HEK293 (cell line): ENCODE data around the gene ARHGAP33.

Source experiments
- ZNF585B ChIP-seq: fragments of 450-650 bp; formaldehyde crosslinking; IDR thresholded peaks from 2 replicates; pipeline ENCODE4 v1.5.1; 2016; ENCODE audit warnings: missing biosample characterization, missing genetic modification characterization
- ZNF776 ChIP-seq: fragments of 450-650 bp; formaldehyde crosslinking; IDR thresholded peaks from 2 replicates; pipeline ENCODE4 v1.5.0; 2017; ENCODE audit warnings: missing biosample characterization, missing genetic modification characterization, borderline replicate concordance
- TF ChIP-seq, protein P1 (sequence below): fragments of 450-650 bp; formaldehyde crosslinking; IDR thresholded peaks from 2 replicates; pipeline ENCODE4 v1.5.1; 2016; ENCODE audit warnings: missing biosample characterization, missing genetic modification characterization
- TF ChIP-seq, protein P2 (sequence below): sonication (generic); formaldehyde crosslinking; IDR thresholded peaks from 2 replicates; pipeline ENCODE4 v1.8.1; 2022; ENCODE audit warnings: mild to moderate bottlenecking, moderate library complexity, missing genetic modification reagents

GRCh38 chr19:35777961-35778360 lies 2.6 kb downstream of the ARHGAP33 start:
- no peak for TF ChIP-seq ZNF585B (tag by site-specific recombination)
- TF ChIP-seq, protein P1, sequence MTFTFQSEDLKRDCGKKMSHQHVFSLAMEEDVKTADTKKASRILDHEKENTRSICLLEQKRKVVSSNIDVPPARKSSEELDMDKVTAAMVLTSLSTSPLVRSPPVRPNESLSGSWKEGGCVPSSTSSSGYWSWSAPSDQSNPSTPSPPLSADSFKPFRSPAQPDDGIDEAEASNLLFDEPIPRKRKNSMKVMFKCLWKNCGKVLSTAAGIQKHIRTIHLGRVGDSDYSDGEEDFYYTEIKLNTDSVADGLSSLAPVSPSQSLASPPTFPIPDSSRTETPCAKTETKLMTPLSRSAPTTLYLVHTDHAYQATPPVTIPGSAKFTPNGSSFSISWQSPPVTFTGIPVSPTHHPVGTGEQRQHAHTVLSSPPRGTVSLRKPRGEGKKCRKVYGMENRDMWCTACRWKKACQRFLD (tag by site-specific recombination), result no peak
- TF ChIP-seq, protein P2, sequence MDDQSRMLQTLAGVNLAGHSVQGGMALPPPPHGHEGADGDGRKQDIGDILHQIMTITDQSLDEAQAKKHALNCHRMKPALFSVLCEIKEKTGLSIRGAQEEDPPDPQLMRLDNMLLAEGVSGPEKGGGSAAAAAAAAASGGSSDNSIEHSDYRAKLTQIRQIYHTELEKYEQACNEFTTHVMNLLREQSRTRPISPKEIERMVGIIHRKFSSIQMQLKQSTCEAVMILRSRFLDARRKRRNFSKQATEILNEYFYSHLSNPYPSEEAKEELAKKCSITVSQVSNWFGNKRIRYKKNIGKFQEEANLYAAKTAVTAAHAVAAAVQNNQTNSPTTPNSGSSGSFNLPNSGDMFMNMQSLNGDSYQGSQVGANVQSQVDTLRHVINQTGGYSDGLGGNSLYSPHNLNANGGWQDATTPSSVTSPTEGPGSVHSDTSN, result no peak
- no peak for TF ChIP-seq ZNF776 (tag by site-specific recombination)
